Measurements from ENCODE around the gene VPS33B.
"Not testable (repeated sequence)": the region's sequence is repeated elsewhere in the genome, so short reads cannot be mapped to it uniquely, and the experiment has no call there.

The VPS33B gene

GRCh38 chr15:91022075-91022831, at the start of gene VPS33B:
VPS33B (minus strand) TSS chr15:91022594; CDS start chr15:91022249, 345 bp downstream.
- DNase-seq, result peak; percentile 81 to 90

- no peak for DNase-seq
Measured at GRCh38 chr15:91072161-91072560, 49.8 kb upstream of the VPS33B start.

- no peak for DNase-seq
Measured at GRCh38 chr15:91070872-91071271, 48.5 kb upstream of the VPS33B start.

GRCh38 chr15:91068966-91069365, 46.6 kb upstream of the VPS33B start:
- no peak for DNase-seq

DNA sequence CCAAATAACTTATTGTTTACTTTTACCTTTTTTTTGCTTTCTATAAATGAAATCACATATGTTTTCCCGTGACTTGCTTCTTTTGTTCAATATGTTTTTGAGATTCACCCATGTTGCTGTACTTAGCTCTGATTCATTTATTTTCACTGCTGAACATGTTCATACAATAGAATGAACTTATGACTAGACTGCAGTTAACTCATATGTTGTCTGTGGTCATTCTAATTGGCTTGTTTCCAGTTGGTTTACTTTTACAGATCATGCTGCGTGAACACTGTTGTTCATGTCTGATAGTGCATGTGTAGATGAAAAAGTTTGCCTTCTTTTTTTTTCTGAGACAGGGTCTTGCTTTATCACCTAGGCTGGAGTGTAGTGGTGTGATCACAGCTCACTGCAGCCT, 46.0 kb upstream of the VPS33B start:
- no peak for DNase-seq

DNA sequence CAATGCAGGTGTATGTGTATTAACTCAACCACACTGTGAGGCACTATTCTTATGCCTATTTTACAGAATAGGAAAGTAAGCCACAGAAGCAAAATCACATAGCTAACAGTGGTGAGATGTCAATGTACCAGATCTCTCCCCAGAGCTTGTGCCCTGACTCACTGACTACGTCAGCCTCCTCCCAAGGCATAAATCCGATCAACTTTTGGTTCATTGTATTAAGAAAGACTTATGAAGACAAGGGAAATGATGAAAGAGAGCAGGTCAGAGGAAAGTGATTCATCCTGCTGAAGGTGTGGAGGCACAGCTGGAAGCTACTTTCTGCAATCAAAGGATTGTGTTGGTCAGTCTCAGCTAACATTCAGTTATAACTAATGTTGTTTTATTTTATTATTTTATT, 44.6 kb upstream of the VPS33B start:
- DNase-seq, result no peak

DNA sequence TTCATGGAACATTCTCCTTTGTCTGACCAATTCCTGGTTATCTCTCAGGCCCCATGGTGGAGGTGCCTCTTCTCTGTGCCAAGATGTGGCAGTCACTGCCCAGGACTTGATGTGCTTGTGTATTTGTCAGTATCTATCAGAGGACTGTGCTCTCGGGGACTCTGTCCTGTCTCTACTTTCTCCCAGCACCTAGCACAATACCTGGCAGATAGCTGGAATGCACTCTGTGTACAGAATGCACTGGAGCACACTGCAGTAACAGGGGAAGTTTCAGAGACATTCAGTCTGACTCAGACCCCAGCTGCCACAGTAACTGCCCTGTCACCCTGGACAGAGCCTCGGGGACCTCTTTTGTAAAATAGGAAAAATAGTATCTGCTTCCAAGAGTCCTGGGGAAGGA, 43.1 kb upstream of the VPS33B start:
- no peak for DNase-seq

- no peak for DNase-seq
Measured at GRCh38 chr15:91061997-91062396, 39.6 kb upstream of the VPS33B start.

DNA sequence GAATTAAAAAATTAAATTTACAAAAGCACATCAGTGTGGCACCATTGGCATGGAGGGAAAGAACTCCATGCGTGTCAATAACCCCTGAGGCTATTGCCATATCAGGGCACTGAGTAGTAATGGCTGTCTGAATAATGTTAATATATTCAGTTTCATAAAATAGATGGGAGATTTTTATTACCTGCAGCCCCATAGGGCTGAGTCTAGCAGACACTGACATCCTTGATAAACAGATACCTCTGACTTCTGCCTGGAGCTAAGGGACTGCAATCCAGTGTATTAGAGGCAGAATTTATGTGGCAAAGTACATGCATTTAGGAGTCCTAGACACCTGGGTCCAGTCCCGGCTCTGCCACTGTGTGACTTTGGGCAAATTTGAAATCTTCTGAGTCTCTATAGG, 38.8 kb upstream of the VPS33B start:
- DNase-seq, result no peak

- DNase-seq, result peak; percentile 46 to 81
Measured at GRCh38 chr15:91055548-91056331, 33.3 kb upstream of the VPS33B start.

- DNase-seq, result no peak
Measured at GRCh38 chr15:91054816-91055215, 32.4 kb upstream of the VPS33B start.

DNA sequence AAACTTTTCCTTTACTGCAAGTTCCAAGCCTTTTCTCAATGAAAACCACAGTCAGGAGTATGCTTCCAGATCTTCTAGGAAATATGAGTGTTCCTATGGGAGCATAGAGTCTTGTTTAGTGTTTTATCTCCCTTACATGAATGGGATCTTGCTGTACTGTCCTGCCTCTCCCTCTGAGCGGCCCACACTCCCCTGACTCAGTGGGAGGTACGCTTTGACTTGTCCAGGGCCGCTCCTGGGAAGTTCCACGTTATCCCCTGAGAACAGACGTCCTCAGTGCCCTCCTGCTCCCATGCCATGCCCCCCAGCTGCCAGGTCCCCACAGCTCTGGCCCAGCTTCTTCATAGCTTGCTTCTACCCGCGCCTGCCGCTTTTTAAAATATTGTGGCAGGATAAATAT, 28.9 kb upstream of the VPS33B start:
- DNase-seq, result no peak

DNA sequence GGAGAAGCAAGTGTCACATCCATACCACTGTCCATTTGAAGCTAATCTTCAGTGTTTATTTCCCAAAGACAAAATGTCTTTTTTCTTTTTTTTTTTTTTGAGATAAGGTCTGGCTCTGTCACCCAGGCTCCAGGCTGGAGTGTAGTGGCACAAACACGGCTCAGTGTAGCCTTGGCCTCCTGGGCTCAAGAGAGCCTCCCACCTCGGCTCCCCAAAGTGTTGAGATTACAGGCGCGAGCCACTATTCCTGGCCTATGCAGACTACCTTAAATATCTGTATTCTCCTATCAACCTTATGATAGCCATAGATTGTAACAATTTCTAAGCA, 27.7 kb upstream of the VPS33B start:
- DNase-seq, result no peak

DNA sequence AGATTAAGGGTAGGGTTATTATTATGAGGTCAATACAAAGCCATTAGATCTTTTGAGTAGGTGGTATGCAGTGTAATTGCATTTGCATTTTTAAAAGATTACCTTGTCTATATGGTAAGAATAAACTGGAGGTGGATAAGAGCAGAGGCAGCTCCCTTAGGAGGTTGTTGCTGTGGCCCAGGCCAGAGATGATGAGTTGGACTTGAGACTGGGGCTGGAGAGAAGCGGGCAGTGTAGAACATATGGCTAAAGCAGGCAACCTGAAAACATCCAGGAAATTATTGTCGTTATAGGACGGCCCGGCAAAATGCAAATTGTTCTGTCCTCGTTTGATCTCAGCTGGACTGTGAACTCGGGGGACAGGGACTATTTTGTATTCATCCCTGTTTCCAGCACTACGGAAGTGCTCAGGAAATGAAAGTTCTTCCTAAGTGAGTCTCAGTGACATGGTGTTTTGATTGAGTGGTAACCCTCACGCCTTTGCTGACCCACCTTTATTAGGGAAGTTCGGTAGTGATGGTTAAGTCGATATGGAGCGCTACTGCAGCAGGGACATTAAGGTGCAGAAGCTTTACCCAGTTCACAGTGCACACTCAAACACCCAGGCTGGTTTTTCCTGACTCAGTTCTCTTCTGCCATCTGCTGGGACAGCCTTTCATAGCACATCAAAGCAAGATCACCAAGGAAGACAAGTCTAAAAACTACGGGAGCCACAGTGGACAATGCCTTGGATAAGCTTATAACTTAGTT, 27.2 kb upstream of the VPS33B start:
- DNase-seq, result peak; percentile 48 to 84

GRCh38 chr15:91047545-91048199, 25.3 kb upstream of the VPS33B start:
- no peak for DNase-seq

DNA sequence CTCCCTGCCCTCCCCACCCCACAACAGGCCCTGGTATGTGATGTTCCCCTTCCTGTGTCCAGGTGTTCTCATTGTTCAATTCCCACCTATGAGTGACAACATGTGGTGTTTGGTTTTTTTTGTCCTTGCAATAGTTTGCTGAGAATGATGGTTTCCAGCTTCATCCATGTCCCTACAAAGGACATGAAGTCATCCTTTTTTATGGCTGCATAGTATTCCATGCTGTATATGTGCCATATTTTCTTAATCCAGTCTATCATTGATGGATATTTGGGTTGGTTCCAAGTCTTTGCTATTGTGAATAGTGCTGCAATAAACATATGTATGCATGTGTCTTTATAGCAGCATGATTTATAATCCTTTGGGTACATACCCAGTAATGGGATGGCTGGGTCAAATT, 23.7 kb upstream of the VPS33B start:
- DNase-seq, result not testable (repeated sequence)

GRCh38 chr15:91045065-91045464, 22.7 kb upstream of the VPS33B start:
- DNase-seq, result no peak

- DNase-seq, result no peak
Measured at GRCh38 chr15:91043202-91043874, 20.9 kb upstream of the VPS33B start.

GRCh38 chr15:91040856-91041255, 18.5 kb upstream of the VPS33B start:
- DNase-seq, result no peak

DNA sequence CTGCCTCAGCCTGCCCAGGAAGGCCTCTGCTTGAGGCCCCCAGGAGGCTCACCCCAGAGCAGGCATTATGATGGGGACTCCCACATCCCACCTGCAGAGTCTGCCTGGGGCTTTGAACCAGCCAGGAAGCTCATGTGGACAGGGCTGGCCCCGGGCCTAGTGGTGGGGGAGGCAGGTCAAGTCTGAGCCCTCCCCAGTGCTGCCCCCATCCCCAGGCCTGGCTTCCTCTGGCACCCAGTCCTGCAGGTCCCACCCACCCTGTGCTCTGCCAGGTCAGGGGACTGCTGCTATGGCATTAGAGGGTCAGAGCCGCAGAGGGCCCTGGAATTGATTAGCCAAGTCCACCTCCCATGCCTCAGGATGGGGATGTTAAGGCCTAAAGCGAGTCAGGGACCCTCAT, 17.6 kb upstream of the VPS33B start:
- DNase-seq, result no peak

DNA sequence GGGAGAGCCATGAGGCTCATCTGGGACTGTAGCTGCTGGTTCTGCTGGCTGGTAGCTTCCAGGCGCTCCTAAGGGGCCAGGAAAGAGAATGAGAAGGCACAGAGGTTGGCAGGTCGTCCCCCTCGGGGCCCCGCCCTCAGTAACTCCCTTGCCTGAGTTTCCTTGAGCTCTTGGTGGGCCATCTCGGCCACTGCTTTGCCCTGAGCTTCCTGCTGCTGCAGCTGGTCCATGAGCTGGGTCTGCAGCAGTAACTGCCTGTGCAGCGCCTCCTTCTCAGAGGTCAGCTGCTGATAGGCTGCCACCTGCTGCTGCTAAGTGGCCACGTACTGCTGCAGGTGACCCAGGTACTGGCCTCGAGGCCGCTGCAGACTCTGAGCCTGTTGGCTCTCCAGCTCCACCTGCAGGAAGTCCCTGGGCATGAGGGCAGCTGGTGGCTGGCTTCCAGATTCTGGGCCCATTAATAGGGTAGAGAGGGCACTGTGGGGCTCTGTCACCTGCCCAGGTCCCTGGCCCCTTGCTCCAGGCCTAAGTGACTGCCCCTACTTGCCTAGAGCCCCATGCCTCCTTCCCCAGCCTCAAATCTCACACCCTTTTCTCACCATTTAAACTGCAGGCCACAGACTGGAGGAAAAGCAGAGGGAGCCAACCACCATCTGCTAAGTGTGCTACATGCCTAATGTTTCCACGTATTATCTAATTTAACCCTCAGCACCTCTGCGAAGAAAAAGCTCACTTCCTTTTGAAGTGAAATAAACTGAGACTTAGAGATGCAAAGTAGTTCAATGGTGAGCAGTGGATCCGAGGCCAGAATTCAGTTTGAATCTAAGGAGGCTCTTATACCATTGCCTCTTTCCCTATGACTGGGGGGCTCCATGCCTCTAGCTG, 10.8 kb upstream of the VPS33B start:
- DNase-seq, result no peak

GRCh38 chr15:91031796-91032195, 9.4 kb upstream of the VPS33B start:
- DNase-seq, result no peak
